ENCODE measurements around the gene PPP1R13B.
A peak's percentile ranks its signal among the peaks of the same experiment; 100 is the strongest.

PPP1R13B gene

GRCh38 chr14:103879570-103880347, 32.4 kb upstream of the PPP1R13B start:
- no peak overlapping the region for H3K27ac ChIP-seq (replicated peaks)
- peaks cover 28% of the 10 kb centered on the region for H3K27me3 ChIP-seq (ENCODE audit: insufficient read depth, poor library complexity, severe bottlenecking)
- TF ChIP-seq, protein P1, sequence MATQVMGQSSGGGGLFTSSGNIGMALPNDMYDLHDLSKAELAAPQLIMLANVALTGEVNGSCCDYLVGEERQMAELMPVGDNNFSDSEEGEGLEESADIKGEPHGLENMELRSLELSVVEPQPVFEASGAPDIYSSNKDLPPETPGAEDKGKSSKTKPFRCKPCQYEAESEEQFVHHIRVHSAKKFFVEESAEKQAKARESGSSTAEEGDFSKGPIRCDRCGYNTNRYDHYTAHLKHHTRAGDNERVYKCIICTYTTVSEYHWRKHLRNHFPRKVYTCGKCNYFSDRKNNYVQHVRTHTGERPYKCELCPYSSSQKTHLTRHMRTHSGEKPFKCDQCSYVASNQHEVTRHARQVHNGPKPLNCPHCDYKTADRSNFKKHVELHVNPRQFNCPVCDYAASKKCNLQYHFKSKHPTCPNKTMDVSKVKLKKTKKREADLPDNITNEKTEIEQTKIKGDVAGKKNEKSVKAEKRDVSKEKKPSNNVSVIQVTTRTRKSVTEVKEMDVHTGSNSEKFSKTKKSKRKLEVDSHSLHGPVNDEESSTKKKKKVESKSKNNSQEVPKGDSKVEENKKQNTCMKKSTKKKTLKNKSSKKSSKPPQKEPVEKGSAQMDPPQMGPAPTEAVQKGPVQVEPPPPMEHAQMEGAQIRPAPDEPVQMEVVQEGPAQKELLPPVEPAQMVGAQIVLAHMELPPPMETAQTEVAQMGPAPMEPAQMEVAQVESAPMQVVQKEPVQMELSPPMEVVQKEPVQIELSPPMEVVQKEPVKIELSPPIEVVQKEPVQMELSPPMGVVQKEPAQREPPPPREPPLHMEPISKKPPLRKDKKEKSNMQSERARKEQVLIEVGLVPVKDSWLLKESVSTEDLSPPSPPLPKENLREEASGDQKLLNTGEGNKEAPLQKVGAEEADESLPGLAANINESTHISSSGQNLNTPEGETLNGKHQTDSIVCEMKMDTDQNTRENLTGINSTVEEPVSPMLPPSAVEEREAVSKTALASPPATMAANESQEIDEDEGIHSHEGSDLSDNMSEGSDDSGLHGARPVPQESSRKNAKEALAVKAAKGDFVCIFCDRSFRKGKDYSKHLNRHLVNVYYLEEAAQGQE (IDR thresholded peaks at IDR 0.05; ENCODE audit: insufficient replicate concordance, low read depth) = no peak
- no peak for TF ChIP-seq SPI1 (IDR thresholded peaks at IDR 0.05; ENCODE audit: borderline replicate concordance, low read depth)
- no peak for TF ChIP-seq GABPA (IDR thresholded peaks at IDR 0.05; ENCODE audit: low read depth)
- no peak for TF ChIP-seq POLR2AphosphoS5 (IDR thresholded peaks at IDR 0.05; ENCODE audit: low read depth)
- TF ChIP-seq, protein P2, sequence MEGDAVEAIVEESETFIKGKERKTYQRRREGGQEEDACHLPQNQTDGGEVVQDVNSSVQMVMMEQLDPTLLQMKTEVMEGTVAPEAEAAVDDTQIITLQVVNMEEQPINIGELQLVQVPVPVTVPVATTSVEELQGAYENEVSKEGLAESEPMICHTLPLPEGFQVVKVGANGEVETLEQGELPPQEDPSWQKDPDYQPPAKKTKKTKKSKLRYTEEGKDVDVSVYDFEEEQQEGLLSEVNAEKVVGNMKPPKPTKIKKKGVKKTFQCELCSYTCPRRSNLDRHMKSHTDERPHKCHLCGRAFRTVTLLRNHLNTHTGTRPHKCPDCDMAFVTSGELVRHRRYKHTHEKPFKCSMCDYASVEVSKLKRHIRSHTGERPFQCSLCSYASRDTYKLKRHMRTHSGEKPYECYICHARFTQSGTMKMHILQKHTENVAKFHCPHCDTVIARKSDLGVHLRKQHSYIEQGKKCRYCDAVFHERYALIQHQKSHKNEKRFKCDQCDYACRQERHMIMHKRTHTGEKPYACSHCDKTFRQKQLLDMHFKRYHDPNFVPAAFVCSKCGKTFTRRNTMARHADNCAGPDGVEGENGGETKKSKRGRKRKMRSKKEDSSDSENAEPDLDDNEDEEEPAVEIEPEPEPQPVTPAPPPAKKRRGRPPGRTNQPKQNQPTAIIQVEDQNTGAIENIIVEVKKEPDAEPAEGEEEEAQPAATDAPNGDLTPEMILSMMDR (IDR thresholded peaks at IDR 0.05; ENCODE audit: insufficient read depth, low read length) = no peak
- 0 out of 2 replicates have a peak overlapping the region, but pooled peaks have one; percentile 7 for H3K4me3 ChIP-seq (replicated peaks; ENCODE audit: insufficient read depth, low read length)
- DNase-seq (ENCODE audit: low read depth in 1 of 2, low spot score in 1 of 2) = no peak

DNA sequence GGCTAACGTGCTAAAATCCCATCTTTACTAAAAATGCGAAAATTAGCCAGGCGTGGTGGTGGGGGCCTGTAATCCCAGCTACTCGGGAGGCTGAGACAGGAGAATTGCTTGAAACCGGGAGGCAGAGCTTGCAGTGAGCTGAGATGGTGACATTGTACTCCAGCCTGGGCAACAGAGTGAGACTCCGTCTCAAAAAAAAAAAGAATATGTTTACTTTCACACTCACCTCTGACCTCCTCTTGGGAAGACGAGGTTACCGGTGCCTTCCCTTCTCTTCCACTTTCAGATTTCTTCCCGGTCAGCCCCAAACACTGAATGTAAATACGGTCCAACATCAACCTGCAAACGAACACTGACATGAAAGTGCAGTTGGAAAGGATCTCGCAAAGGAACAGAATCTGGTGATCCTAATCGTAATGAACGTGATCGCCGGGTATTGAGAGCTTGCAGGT, 31.8 kb upstream of the PPP1R13B start:
- TF ChIP-seq GABPA (IDR thresholded peaks at IDR 0.05; ENCODE audit: low read depth) (no peak), SPI1 (IDR thresholded peaks at IDR 0.05; ENCODE audit: borderline replicate concordance, low read depth) (no peak)
- TF ChIP-seq, protein P2 (IDR thresholded peaks at IDR 0.05; ENCODE audit: insufficient read depth, low read length) = no peak
- TF ChIP-seq, protein P1 (IDR thresholded peaks at IDR 0.05; ENCODE audit: insufficient replicate concordance, low read depth) = no peak

GRCh38 chr14:103878180-103878579, 30.8 kb upstream of the PPP1R13B start:
- no peak for DNase-seq (ENCODE audit: low read depth in 1 of 2, low spot score in 1 of 2)
- no peak overlapping the region for H3K27ac ChIP-seq (replicated peaks)
- peaks cover 28% of the 10 kb centered on the region for H3K27me3 ChIP-seq (ENCODE audit: insufficient read depth, poor library complexity, severe bottlenecking)
- H3K4me3 ChIP-seq (replicated peaks; ENCODE audit: insufficient read depth, low read length) = no peak overlapping the region
- TF ChIP-seq POLR2AphosphoS5 (IDR thresholded peaks at IDR 0.05; ENCODE audit: low read depth) = no peak
- TF ChIP-seq, protein P2 (IDR thresholded peaks at IDR 0.05; ENCODE audit: insufficient read depth, low read length) = no peak
- TF ChIP-seq, protein P1 (IDR thresholded peaks at IDR 0.05; ENCODE audit: insufficient replicate concordance, low read depth) = no peak
- TF ChIP-seq SPI1 (IDR thresholded peaks at IDR 0.05; ENCODE audit: borderline replicate concordance, low read depth) = no peak

More for the DNA sequence above, 31.8 kb upstream of the PPP1R13B start:
- H3K4me3 ChIP-seq (replicated peaks; ENCODE audit: insufficient read depth, low read length) = no peak overlapping the region
- H3K27ac ChIP-seq (replicated peaks) = no peak overlapping the region
- H3K27me3 ChIP-seq (ENCODE audit: insufficient read depth, poor library complexity, severe bottlenecking) = peaks cover 28% of the 10 kb centered on the region
- DNase-seq (ENCODE audit: low read depth in 1 of 2, low spot score in 1 of 2) = no peak
